HEK293 (cell line): Measurements from ENCODE around the gene SPARC.

ENCODE experiments used
- CTCF ChIA-PET: fragments of 350-600 bp; formaldehyde crosslinking; extraction: SDS; loops from one replicate; lab custom pipeline; 2021; ENCODE audit warnings: antibody characterized with exemption; lab: Yijun Ruan, JAX
- POLR2A ChIA-PET: fragments of 300-600 bp; formaldehyde crosslinking; extraction: SDS; loops from one replicate; lab custom pipeline; 2020; ENCODE audit warnings: antibody characterized with exemption, inconsistent platforms; lab: Yijun Ruan, JAX
- H3K27ac ChIP-seq: fragments of 200-500 bp; sonication (Bioruptor generic); 2 replicates; pipeline ENCODE4 v1.5.1; 2014; ENCODE audit warnings: low read depth, low read length, control low read depth, inconsistent platforms; ENCODE audit errors: extremely low read depth
- H3K36me3 ChIP-seq, 2 experiments: fragments of 200-500 bp in 1 of 2; sonication (Bioruptor generic) in 1 of 2; 1 replicate in 1 of 2; 2 replicates in 1 of 2; pipeline ENCODE4 v1.5.1; 2014 to 2017; ENCODE audit warnings: inconsistent platforms in 2 of 2, low read length in 2 of 2; ENCODE audit not compliant: control insufficient read depth in 2 of 2, insufficient read depth in 1 of 2
- H3K4me1 ChIP-seq: fragments of 200-500 bp; sonication (Bioruptor generic); 2 replicates; pipeline ENCODE4 v1.5.1; 2014; ENCODE audit warnings: mild to moderate bottlenecking, low read length, inconsistent platforms; ENCODE audit not compliant: control insufficient read depth, insufficient read depth
- H3K4me3 ChIP-seq: 2 replicates; pipeline ENCODE4 v1.5.1; 2011; ENCODE audit warnings: low read depth, mild to moderate bottlenecking, control low read depth, low read length, moderate library complexity
- H3K9me3 ChIP-seq: fragments of 200-500 bp; sonication (Bioruptor generic); 2 replicates; pipeline ENCODE4 v1.5.1; 2014; ENCODE audit warnings: low read depth, low read length, inconsistent platforms; ENCODE audit not compliant: control insufficient read depth, insufficient read depth
- BCL6B ChIP-seq: fragments of 450-650 bp; formaldehyde crosslinking; IDR thresholded peaks from 2 replicates; pipeline ENCODE4 v1.5.1; 2017; ENCODE audit warnings: missing biosample characterization, missing genetic modification characterization
- REPIN1 ChIP-seq: fragments of 450-650 bp; formaldehyde crosslinking; IDR thresholded peaks from 2 replicates; pipeline ENCODE4 v1.5.1; 2017; ENCODE audit warnings: missing biosample characterization, missing genetic modification characterization, low read depth
- SALL2 ChIP-seq: fragments of 450-650 bp; formaldehyde crosslinking; IDR thresholded peaks from 2 replicates; pipeline ENCODE4 v1.5.0; 2017; ENCODE audit warnings: missing biosample characterization, mild to moderate bottlenecking, missing genetic modification characterization, borderline replicate concordance
- SCRT2 ChIP-seq: fragments of 450-650 bp; formaldehyde crosslinking; IDR thresholded peaks from 2 replicates; pipeline ENCODE4 v1.5.1; 2016; ENCODE audit warnings: missing biosample characterization, missing genetic modification characterization
- SETDB1 ChIP-seq: IDR thresholded peaks from one replicate; pipeline ENCODE4 v1.6.1; 2017; ENCODE audit warnings: mild to moderate bottlenecking, low read length, moderate library complexity, mixed read lengths; ENCODE audit not compliant: insufficient read length
- SP2 ChIP-seq: fragments of 450-650 bp; formaldehyde crosslinking; IDR thresholded peaks from 2 replicates; pipeline ENCODE4 v1.5.1; 2016; ENCODE audit warnings: missing biosample characterization, missing genetic modification characterization
- WT1 ChIP-seq: fragments of 450-650 bp; formaldehyde crosslinking; IDR thresholded peaks from 2 replicates; pipeline ENCODE4 v1.5.1; 2016; ENCODE audit warnings: missing biosample characterization, missing genetic modification characterization
- YY1 ChIP-seq: fragments of 450-650 bp; formaldehyde crosslinking; IDR thresholded peaks from 2 replicates; pipeline ENCODE4 v1.5.1; 2018; ENCODE audit warnings: missing biosample characterization, missing genetic modification characterization
- ZBTB11 ChIP-seq: fragments of 450-650 bp; formaldehyde crosslinking; conservative IDR thresholded peaks from 2 replicates; pipeline ENCODE4 v1.5.1; 2016; ENCODE audit warnings: low read depth, missing biosample characterization, missing genetic modification characterization
- ZBTB17 ChIP-seq: fragments of 450-650 bp; formaldehyde crosslinking; IDR thresholded peaks from 2 replicates; pipeline ENCODE4 v1.5.1; 2016; ENCODE audit warnings: missing biosample characterization, missing genetic modification characterization
- ZBTB20 ChIP-seq: fragments of 450-650 bp; formaldehyde crosslinking; IDR thresholded peaks from 2 replicates; pipeline ENCODE4 v1.5.1; 2016; ENCODE audit warnings: missing biosample characterization, missing genetic modification characterization
- ZFHX2 ChIP-seq: fragments of 450-650 bp; formaldehyde crosslinking; conservative IDR thresholded peaks from 2 replicates; pipeline ENCODE4 v1.5.1; 2016; ENCODE audit warnings: missing biosample characterization, missing genetic modification characterization
- ZNF133 ChIP-seq: fragments of 450-650 bp; formaldehyde crosslinking; IDR thresholded peaks from 2 replicates; pipeline ENCODE4 v1.5.1; 2016; ENCODE audit warnings: missing biosample characterization, missing genetic modification characterization
- ZNF311 ChIP-seq: fragments of 450-650 bp; formaldehyde crosslinking; IDR thresholded peaks from 2 replicates; pipeline ENCODE4 v1.5.1; 2017; ENCODE audit warnings: missing biosample characterization, missing genetic modification characterization, borderline replicate concordance
- ZNF324 ChIP-seq: fragments of 450-650 bp; formaldehyde crosslinking; IDR thresholded peaks from 2 replicates; pipeline ENCODE4 v1.5.1; 2016; ENCODE audit warnings: missing biosample characterization, missing genetic modification characterization
- ZNF488 ChIP-seq: fragments of 450-650 bp; formaldehyde crosslinking; IDR thresholded peaks from 2 replicates; pipeline ENCODE4 v1.5.1; 2016; ENCODE audit warnings: missing biosample characterization, missing genetic modification characterization
- ZNF510 ChIP-seq: fragments of 450-650 bp; formaldehyde crosslinking; IDR thresholded peaks from 2 replicates; pipeline ENCODE4 v1.5.1; 2018; ENCODE audit warnings: mild to moderate bottlenecking, missing genetic modification characterization, missing biosample characterization; ENCODE audit not compliant: insufficient replicate concordance
- ZNF530 ChIP-seq: fragments of 450-650 bp; formaldehyde crosslinking; IDR thresholded peaks from 2 replicates; pipeline ENCODE4 v1.5.1; 2016; ENCODE audit warnings: low read depth, missing biosample characterization, missing genetic modification characterization
- ZNF548 ChIP-seq: fragments of 450-650 bp; formaldehyde crosslinking; IDR thresholded peaks from 2 replicates; pipeline ENCODE4 v1.5.1; 2016; ENCODE audit warnings: missing biosample characterization, missing genetic modification characterization
- ZNF558 ChIP-seq: fragments of 450-650 bp; formaldehyde crosslinking; IDR thresholded peaks from 2 replicates; pipeline ENCODE4 v1.5.1; 2016; ENCODE audit warnings: missing biosample characterization, missing genetic modification characterization
- ZNF560 ChIP-seq: fragments of 450-650 bp; formaldehyde crosslinking; IDR thresholded peaks from 2 replicates; pipeline ENCODE4 v1.5.1; 2017; ENCODE audit warnings: missing biosample characterization, missing genetic modification characterization, borderline replicate concordance
- ZNF596 ChIP-seq: fragments of 450-650 bp; IDR thresholded peaks from 2 replicates; pipeline ENCODE4 v1.5.0; 2018; ENCODE audit warnings: missing biosample characterization, mild to moderate bottlenecking, missing genetic modification characterization, moderate library complexity
- ZNF610 ChIP-seq: fragments of 450-650 bp; formaldehyde crosslinking; IDR thresholded peaks from 2 replicates; pipeline ENCODE4 v1.5.1; 2016; ENCODE audit warnings: missing biosample characterization, missing genetic modification characterization, borderline replicate concordance
- ZNF623 ChIP-seq: fragments of 450-650 bp; formaldehyde crosslinking; IDR thresholded peaks from 2 replicates; pipeline ENCODE4 v1.5.1; 2016; ENCODE audit warnings: missing biosample characterization, missing genetic modification characterization
- ZNF660 ChIP-seq: fragments of 450-650 bp; IDR thresholded peaks from 2 replicates; pipeline ENCODE4 v1.5.1; 2018; ENCODE audit warnings: missing biosample characterization, mild to moderate bottlenecking, missing genetic modification characterization
- ZNF747 ChIP-seq: fragments of 450-650 bp; formaldehyde crosslinking; IDR thresholded peaks from 2 replicates; pipeline ENCODE4 v1.5.1; 2016; ENCODE audit warnings: missing biosample characterization, missing genetic modification characterization
- ZNF777 ChIP-seq: fragments of 450-650 bp; formaldehyde crosslinking; IDR thresholded peaks from 2 replicates; pipeline ENCODE4 v1.5.1; 2017; ENCODE audit warnings: missing biosample characterization, missing genetic modification characterization, borderline replicate concordance

SPARC gene

GRCh38 chr5:151618907-151619306, 67.8 kb downstream of the SPARC start:
- H3K9me3 ChIP-seq = no peaks in the 10 kb centered on the region
- no peak overlapping the region for H3K27ac ChIP-seq
- POLR2A ChIA-PET = no interaction called here
- TF ChIP-seq ZNF560 (no peak), REPIN1 (no peak), ZNF324 (tag by site-specific recombination) (no peak)
- TF ChIP-seq, all 188 proteins: peak for 0
- CTCF ChIA-PET = interaction anchor here (1.8 kb wide), 1 partner anchor 33 kb away, joined by 5 read pairs; no protein-coding TSS in a partner anchor
- Histone ChIP-seq H3K4me1 (no peaks in the 10 kb centered on the region), H3K4me3 (no peak overlapping the region), H3K36me3 (no peaks in the 10 kb centered on the region)

GRCh38 chr5:151617841-151618710, 68.6 kb downstream of the SPARC start:
- no peaks in the 10 kb centered on the region for H3K4me1 ChIP-seq
- no peak overlapping the region for H3K4me3 ChIP-seq
- CTCF ChIA-PET = interaction anchor here (0.6 to 1.8 kb wide), 3 partner anchors 14 to 383 kb away, joined by 3 to 5 read pairs (median 5); no protein-coding TSS in a partner anchor
- no peaks in the 10 kb centered on the region for H3K36me3 ChIP-seq
- TF ChIP-seq ZNF623 (tag by site-specific recombination) = no peak
- no peak for TF ChIP-seq SP2 (tag by site-specific recombination)
- TF ChIP-seq ZNF548 (tag by site-specific recombination) = no peak
- TF ChIP-seq ZNF488 (tag by site-specific recombination) = no peak
- TF ChIP-seq SETDB1 = peak; percentile 58
- TF ChIP-seq ZNF610 = no peak
- TF ChIP-seq ZNF596 = no peak
- no peak for TF ChIP-seq ZNF510 (tag by site-specific recombination)
- POLR2A ChIA-PET = no interaction called here
- no peaks in the 10 kb centered on the region for H3K9me3 ChIP-seq
- H3K27ac ChIP-seq = no peak overlapping the region

- ChIA-PET POLR2A (interaction anchor here (0.8 kb wide), 1 partner anchor 16 kb away, joined by 3 read pairs; no protein-coding TSS in a partner anchor), CTCF (interaction anchor here (0.6 to 0.7 kb wide), 3 partner anchors 14 to 382 kb away, joined by 3 to 5 read pairs (median 3); no protein-coding TSS in a partner anchor)
- H3K27ac ChIP-seq = no peak overlapping the region
- no peak overlapping the region for H3K4me3 ChIP-seq
- no peaks in the 10 kb centered on the region for H3K9me3 ChIP-seq
- no peaks in the 10 kb centered on the region for H3K36me3 ChIP-seq
- H3K4me1 ChIP-seq = no peaks in the 10 kb centered on the region
- TF ChIP-seq ZNF660 (tag by site-specific recombination) (no peak), ZNF133 (tag by site-specific recombination) (no peak), SETDB1 (no peak), SALL2 (tag by site-specific recombination) (no peak), ZNF311 (tag by site-specific recombination) (no peak), ZNF777 (tag by site-specific recombination) (no peak), SCRT2 (tag by site-specific recombination) (no peak), BCL6B (no peak), ZBTB17 (tag by site-specific recombination) (no peak), ZNF747 (no peak), WT1 (tag by site-specific recombination) (no peak), ZBTB11 (tag by site-specific recombination) (no peak), ZBTB20 (tag by site-specific recombination) (no peak), ZNF558 (tag by site-specific recombination) (no peak), YY1 (tag by site-specific recombination) (no peak), ZNF530 (tag by site-specific recombination) (no peak), ZFHX2 (tag by site-specific recombination) (no peak)
Measured at GRCh38 chr5:151617383-151617840, 69.3 kb downstream of the SPARC start.
